Ishikawa (cell line): ENCODE data around the gene SYNDIG1.

ENCODE experiments used
- CREB1 ChIP-seq: IDR thresholded peaks from 2 replicates; pipeline ENCODE4 v1.6.1; 2012; ENCODE audit warnings: low read depth
- EP300 ChIP-seq: IDR thresholded peaks from 2 replicates; pipeline ENCODE4 v1.6.1; 2012; ENCODE audit warnings: borderline replicate concordance
- FOXM1 ChIP-seq: IDR thresholded peaks from 2 replicates; pipeline ENCODE4 v1.6.1; 2012; ENCODE audit warnings: low read depth, borderline replicate concordance
- MAX ChIP-seq: IDR thresholded peaks from 2 replicates; pipeline ENCODE4 v1.6.1; 2012
- NFIC ChIP-seq: IDR thresholded peaks from 2 replicates; pipeline ENCODE4 v1.6.1; 2012
- RAD21 ChIP-seq: IDR thresholded peaks from 2 replicates; pipeline ENCODE4 v1.6.1; 2012; ENCODE audit warnings: low read depth
- REST ChIP-seq: IDR thresholded peaks from 2 replicates; pipeline ENCODE4 v1.6.1; 2012; ENCODE audit warnings: low read depth, mild to moderate bottlenecking
- TAF1 ChIP-seq: IDR thresholded peaks from 2 replicates; pipeline ENCODE4 v1.6.1; 2012; ENCODE audit warnings: low read depth, mild to moderate bottlenecking
- TEAD4 ChIP-seq: IDR thresholded peaks from 2 replicates; pipeline ENCODE4 v1.6.1; 2012
- USF1 ChIP-seq: IDR thresholded peaks from 2 replicates; pipeline ENCODE4 v1.6.1; 2012
- YY1 ChIP-seq: IDR thresholded peaks from 2 replicates; pipeline ENCODE4 v1.6.1; 2012; ENCODE audit warnings: low read depth

GRCh38 chr20:24581443-24582170 lies 112.2 kb downstream of the SYNDIG1 start:
- TF ChIP-seq USF1 (no peak), RAD21 (no peak), MAX (no peak), NFIC (no peak), FOXM1 (no peak), REST (no peak), EP300 (no peak), TAF1 (no peak), YY1 (no peak), CREB1 (no peak), TEAD4 (no peak)
